Stimulated activated CD4-positive, alpha-beta T cell treated with anti-CD3 and anti-CD28 coated beads, Interleukin-4, amount 100 ng/mL, for 24 hours (primary cell): ENCODE results near the gene NVL.

Source experiments
- DNase-seq: peaks from one replicate; pipeline ENCODE4 v3.0.0-alpha.2; 2020

NVL gene

DNA sequence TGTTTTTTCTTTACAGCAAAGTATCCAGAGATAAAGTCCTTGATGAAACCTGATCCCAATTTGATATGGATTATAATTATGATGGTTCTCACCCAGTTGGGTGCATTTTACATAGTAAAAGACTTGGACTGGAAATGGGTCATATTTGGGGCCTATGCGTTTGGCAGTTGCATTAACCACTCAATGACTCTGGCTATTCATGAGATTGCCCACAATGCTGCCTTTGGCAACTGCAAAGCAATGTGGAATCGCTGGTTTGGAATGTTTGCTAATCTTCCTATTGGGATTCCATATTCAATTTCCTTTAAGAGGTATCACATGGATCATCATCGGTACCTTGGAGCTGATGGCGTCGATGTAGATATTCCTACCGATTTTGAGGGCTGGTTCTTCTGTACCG is 140.4 kb downstream of the NVL start:
- no peak for DNase-seq

DNA sequence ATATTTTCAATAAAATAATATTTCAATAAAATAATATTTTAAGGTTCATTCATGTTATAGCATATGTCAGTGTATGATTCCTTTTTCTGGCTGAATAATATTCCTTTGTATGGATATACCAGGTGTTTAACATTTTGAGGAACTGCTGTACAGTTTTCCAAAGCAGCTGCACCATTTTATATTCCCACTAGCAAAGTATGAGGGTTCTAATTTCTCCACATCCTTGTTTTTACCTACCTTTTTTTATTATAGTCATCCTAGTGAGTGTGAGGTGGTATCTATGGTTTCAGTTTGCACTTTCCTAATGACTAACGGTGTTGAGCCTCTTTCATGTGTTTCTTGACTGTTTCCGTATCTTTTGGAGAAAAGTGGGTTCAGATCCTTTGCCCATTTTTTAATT is 141.7 kb downstream of the NVL start:
- DNase-seq = no peak

DNA sequence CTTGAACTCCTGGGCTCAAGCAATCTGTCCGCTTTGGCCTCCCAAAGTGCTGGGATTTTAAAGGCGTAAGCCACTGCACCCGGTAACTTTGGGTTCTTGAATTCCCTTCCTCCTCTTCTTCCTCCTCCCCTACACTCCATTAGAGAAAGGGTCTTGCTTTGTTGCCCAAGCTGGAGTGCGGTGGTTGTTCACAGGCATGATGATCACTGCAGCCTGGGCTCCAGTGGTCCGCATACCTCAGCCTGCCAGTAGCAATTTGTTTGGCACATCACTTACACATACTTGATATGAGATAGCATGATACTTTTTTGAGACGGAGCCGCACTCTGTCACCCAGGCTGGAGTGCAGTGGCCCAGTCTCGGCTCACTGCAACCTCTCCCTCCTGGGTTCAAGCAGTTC is 144.8 kb downstream of the NVL start:
- no peak for DNase-seq

DNA sequence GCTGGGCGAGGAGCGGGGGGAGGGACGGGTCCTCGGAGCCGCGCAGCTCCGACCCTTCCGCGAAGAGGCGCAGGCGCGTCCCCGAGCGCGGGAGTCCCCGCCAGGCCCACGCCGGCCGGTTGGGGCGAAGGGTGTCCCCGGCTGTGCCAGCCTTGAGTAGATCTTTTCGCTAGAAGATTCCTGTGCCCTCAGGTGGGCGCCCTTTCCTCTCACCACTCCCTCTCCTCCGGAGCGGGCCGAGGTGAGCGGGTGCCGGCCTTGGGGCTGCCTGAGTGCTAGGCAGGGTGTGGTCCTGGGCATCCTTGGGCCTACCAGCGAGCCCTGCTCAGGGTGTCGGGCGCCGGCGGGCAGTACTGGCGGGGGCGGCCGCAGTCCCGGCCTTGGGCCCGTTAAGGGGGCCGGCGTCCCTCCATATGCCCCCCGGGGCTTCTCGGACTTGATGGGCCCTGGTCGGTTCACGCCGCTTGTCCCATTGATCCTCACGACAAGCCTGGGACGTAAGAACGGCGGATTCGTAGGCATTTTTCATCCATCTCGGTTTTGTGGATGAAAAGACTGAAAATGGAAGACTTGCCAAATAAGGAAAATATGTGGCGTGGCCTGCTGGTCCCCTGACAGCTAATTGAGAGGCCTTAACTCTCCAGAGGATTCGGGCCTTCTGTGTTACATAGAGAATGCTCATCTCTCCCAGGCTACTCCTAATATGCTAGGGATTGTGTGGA is 146.2 kb downstream of the NVL start:
- DNase-seq = peak; percentile 58

DNA sequence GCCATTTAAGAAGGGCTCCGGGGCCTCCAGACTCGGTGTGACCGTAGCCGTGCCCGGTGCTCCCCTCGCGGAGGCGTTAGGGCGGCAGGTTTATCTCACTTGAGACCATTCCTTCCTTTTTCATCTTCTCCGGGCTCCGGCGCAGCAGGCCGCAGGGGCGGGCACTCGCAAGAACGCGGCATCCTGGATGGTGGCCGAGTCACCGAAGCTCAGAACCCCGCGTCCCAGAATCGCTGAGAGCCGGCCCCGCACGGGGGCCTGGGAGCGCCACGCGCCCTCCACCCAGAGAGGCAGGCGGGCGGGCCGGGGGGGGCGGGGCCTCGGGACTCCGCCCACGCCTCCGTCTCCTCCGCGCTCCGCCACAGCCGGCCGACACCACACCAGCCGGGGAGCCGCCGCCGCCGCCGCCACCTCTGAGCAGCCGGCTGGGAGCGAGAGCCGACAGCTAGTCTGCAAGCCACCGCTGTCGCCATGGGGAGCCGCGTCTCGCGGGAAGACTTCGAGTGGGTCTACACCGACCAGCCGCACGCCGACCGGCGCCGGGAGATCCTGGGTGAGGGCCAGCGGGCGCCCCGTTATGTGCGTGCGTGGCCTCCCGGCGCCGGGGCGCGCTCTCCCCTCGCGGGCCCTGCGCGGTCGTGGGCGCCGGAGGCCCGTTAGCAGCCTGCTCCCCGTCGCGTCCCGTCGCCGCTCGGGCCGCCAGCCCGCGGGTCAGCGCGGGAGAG is 146.9 kb downstream of the NVL start, which contains the start of gene DEGS1:
Gene DEGS1, plus strand, starts transcription at position 375 of the 725 bp plus-strand sequence. Its CDS starts 97 bp downstream, at position 472.
- DNase-seq = peak; percentile 80

DNA sequence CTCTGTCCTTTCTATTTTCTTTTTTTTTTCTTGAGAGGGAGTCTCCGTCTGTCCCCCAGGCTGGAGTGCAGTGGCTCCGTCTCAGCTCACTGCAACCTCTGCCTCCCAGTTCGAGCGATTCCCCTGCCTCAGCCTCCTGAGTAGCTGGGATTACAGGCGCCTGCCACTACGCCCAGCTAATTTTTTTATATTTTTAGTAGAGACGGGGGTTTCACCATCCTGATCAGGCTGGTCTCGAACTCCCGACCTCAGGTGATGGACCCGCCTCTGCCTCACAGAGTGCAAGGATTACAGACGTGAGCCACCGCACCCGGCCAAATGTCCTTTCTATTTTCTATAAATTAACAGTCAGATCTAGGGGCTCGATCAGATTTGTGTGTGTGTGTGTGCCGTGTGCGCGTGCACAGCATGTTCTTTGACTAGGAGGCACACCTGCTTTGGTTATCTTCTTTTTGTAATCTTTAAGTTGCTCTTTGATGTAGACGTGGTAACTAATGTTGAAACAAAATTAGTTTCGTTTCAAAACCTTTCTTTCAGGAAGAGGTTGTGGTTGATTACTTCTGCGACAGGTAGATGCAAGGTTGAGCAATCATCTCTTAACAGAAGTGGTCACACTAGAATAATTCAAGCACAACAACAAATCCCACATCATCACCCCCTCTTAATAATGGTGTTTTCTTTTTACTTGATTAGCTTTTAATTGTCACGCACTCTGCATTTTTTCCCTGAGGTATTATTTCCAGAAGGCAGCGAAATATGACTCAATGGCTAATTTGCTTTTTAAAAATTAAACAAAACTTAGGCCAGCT is 147.7 kb downstream of the NVL start:
- peak; percentile 45 for DNase-seq

DNA sequence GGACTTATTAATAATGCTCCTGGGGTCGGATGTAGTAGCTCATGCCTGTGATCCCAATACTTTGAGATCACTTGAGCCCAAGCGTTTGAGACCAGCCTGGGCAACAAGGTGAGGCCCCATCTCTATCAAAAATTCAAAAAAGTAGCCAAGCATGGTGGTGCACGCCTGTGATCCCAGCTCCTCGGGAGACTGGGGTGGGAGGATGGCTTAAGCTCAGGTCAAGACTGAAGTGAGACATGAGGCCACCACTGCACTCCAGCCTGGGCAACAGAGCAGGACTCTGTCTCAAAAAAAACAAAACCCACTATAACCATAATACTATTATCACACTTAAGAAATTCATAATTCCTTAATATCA is 148.5 kb downstream of the NVL start:
- no peak for DNase-seq

DNA sequence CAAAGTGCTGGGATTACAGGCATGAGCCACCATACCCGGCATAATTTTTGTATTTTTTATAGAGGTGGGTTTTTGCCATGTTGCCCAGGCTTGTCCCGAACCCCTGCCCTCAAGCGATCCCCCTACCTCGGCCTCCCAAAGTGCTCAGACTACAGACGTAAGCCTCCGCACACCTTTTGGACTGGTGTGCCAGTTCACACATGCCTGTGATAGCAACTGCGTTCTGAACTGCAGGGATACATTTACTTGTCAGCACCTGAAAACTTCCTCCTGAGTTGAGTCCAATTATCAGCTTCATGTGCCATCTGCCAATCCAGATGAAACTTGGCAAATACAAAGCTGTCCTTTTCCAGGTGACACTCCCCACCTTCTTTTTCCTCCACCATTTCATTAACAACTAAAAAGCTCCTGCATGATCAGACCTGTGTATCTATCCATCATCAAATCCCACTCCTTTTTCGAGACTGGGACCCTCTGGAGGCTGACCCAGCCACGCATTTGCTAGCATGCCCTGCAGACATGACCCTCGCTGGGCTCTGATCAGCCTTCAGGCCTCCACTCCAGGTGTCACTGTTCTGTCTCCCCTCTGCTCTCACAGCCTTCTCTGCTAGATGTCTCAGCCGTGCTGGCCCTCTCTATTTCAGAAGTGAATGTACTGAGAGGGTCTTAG is 149.1 kb downstream of the NVL start:
- DNase-seq = no peak

DNA sequence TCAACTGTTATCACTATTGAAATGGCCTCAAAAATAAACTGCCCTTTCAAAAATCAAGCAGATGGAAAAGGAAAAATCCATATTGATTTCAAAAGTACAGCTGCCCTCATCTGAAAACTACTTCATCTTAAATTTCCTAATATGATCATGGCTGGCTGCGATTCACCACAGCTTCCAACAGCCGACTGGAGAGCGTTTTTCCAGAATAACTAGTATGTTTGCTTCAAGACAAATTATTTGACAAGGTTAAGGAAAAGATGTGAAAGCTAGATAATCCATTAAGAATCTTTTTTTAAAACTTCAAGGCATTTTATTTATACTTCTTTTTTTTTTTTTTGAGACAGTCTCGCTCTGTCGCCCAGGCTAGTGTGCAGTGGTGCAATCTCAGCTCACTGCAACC is 151.1 kb downstream of the NVL start:
- DNase-seq = no peak

DNA sequence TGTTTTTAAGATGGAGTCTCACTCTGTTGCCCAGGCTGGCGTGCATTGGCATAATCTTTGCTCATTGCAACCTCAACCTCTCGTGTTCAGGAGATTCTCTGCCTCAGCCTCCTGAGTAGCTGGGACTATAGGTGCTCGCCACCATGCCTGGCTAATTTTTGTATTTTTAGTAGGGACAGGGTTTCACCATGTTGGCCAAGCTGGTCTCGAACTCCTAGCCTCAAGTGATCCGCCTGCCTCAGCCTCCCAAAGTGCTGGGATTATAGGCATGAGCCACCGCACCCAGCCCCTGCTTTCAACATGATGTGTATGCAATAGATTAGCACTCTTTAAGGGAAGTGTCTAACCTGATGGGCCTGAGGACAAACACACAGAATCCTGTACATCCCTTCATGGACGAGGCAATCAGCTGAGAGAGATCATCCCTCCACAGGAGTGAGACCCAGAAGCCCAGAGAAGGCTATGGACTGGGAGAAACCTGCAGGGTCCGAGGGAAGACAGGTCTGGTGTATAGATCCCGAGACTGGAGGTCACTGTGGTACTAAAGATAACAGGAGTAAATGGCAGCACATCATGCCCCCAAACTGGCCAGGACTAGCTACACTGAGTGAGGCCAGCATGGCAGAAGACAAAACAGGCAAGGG is 152.5 kb downstream of the NVL start:
- DNase-seq = no peak
